G401.6 (cell line): ENCODE results near the gene GALNT13.
A peak's percentile ranks its signal among the peaks of the same experiment; 100 is the strongest.

Experiments
- FAIRE-seq: peaks from 2 replicates; lab custom pipeline; 2012; peaks lifted over from hg19 to GRCh38; lab: Jason Lieb, UNC

The GALNT13 gene

GRCh38 chr2:153946036-153946435, 74.3 kb downstream of the GALNT13 start:
- no peak for FAIRE-seq

GRCh38 chr2:153953761-153954160, 82.0 kb downstream of the GALNT13 start:
- peak; percentile 6 for FAIRE-seq

- no peak for FAIRE-seq
Observed at GRCh38 chr2:153963256-153963655, 91.5 kb downstream of the GALNT13 start.

- no peak for FAIRE-seq
Observed at GRCh38 chr2:153967248-153967973, 95.7 kb downstream of the GALNT13 start.

GRCh38 chr2:153971250-153971649, 99.5 kb downstream of the GALNT13 start:
- FAIRE-seq = no peak

- no peak for FAIRE-seq
Observed at GRCh38 chr2:153971855-153972254, 100.1 kb downstream of the GALNT13 start.

- no peak for FAIRE-seq
Observed at GRCh38 chr2:153972412-153972811, 100.7 kb downstream of the GALNT13 start.

GRCh38 chr2:153986488-153987229, 114.9 kb downstream of the GALNT13 start:
- no peak for FAIRE-seq

- FAIRE-seq = no peak
Observed at GRCh38 chr2:153990771-153991170, 119.0 kb downstream of the GALNT13 start.

- no peak for FAIRE-seq
Observed at GRCh38 chr2:154013514-154013913, 141.8 kb downstream of the GALNT13 start.

- no peak for FAIRE-seq
Observed at GRCh38 chr2:154015233-154015632, 143.5 kb downstream of the GALNT13 start.

GRCh38 chr2:154029504-154029903, 157.8 kb downstream of the GALNT13 start:
- no peak for FAIRE-seq

- FAIRE-seq = no peak
Observed at GRCh38 chr2:154032220-154032619, 160.5 kb downstream of the GALNT13 start.

GRCh38 chr2:154046493-154046892, 174.8 kb downstream of the GALNT13 start:
- FAIRE-seq = no peak

GRCh38 chr2:154048905-154049304, 177.2 kb downstream of the GALNT13 start:
- no peak for FAIRE-seq

- no peak for FAIRE-seq
Observed at GRCh38 chr2:154049561-154049960, 177.8 kb downstream of the GALNT13 start.

- no peak for FAIRE-seq
Observed at GRCh38 chr2:154067124-154067523, 195.4 kb downstream of the GALNT13 start.

GRCh38 chr2:154078926-154079325, 207.2 kb downstream of the GALNT13 start:
- no peak for FAIRE-seq

GRCh38 chr2:154092571-154092970, 220.8 kb downstream of the GALNT13 start:
- FAIRE-seq = no peak

GRCh38 chr2:154093856-154094255, 222.1 kb downstream of the GALNT13 start:
- no peak for FAIRE-seq

GRCh38 chr2:154097833-154098398, 226.2 kb downstream of the GALNT13 start:
- FAIRE-seq = no peak

GRCh38 chr2:154120706-154121105, 249.0 kb downstream of the GALNT13 start:
- no peak for FAIRE-seq

- FAIRE-seq = no peak
Observed at GRCh38 chr2:154125891-154126290, 254.2 kb downstream of the GALNT13 start.
